PC-3 (cell line): ENCODE measurements around the gene AIG1.
"Not testable (repeated sequence)": the region's sequence is repeated elsewhere in the genome, so short reads cannot be mapped to it uniquely, and the experiment has no call there.

ENCODE experiments used
- CTCF ChIP-seq: fragments of 300-600 bp; sonication (generic); conservative IDR thresholded peaks from 2 replicates; pipeline ENCODE4 v1.5.1; 2017; ENCODE audit warnings: antibody characterized with exemption, low read depth, mild to moderate bottlenecking, low read length
- EZH2 ChIP-seq: fragments of 300-600 bp; sonication (generic); IDR thresholded peaks from one replicate; pipeline ENCODE4 v1.6.1; 2017; ENCODE audit warnings: antibody characterized with exemption, mild to moderate bottlenecking, low read length; ENCODE audit not compliant: unreplicated experiment

DNA sequence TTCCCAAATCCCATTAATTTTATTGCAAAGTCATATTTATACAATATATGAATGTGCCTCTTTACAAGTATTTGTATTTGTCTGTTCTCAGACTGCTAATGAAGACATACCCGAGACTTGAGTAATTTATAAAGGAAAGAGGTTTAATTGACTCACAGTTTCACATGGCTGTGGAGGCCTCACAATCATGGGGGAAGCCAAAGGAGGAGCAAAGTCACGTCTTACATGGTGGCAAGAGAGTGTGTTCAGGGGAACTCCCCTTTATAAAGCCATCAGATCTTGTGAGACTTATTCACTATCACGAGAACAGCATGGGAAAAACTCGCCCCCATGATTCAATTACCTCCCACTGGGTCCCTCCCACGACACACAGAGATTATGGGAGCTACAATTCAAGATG, 79.2 kb downstream of the AIG1 start:
- TF ChIP-seq CTCF, EZH2: not testable (repeated sequence)
